ENCODE data around the gene MYORG. TPM values are rescaled to one million over a fixed set of nuclear protein-coding genes. Genes with fewer than 3 reads are reported as not detected.

The MYORG gene
- total and polyA plus RNA-seq, 10 of the 15 experiments (the other 5 are each of a cell fraction or from before 2014, with no cell fraction given): 0.05 to 0.36 (median 0.10) TPM; not detected in 1

DNA sequence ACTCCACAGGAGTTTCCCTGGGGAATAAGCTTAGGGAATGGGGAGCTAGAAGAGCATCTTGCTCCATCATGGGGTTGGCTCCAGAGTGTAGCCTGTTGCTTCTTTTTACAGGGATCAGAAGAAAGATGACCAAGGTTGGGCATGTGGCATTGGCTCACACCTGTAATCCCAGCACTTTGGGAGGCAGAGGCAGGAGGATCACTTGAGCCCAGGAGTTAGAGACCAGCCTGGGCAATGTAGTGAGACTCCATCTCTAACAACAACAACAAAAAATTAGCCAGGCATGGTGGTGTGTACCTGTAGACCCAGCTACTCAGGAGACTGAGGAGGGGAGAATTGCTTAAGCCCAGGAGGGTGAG is 28.9 kb downstream of the MYORG start:
- ChIA-PET CTCF (no interaction called here), POLR2A (no interaction called here), SMC1A (ENCODE audit: uncharacterized antibody, unreplicated experiment) (no interaction called here), RAD21 (ENCODE audit: unreplicated experiment) (no interaction called here)
- Histone ChIP-seq H3K4me3 (no peak overlapping the region), H3K27ac (ENCODE audit: control insufficient read depth, insufficient read depth) (no peak overlapping the region), H3K79me2 (ENCODE audit: control insufficient read depth, insufficient read depth, low read length) (no peaks in the 10 kb centered on the region), H4K20me1 (ENCODE audit: control insufficient read depth, insufficient read depth) (no peaks in the 10 kb centered on the region), H3K36me3 (ENCODE audit: control insufficient read depth in 2 of 2, insufficient read depth in 2 of 2, low read length in 1 of 2) (peaks cover 2 to 4% of the 10 kb centered on the region in 2 experiments), H3K9me3 (replicated peaks; ENCODE audit: control insufficient read depth, insufficient read depth, low read length) (no peaks in the 10 kb centered on the region), H2AFZ (ENCODE audit: control insufficient read depth, low read depth, low read length) (no peak overlapping the region), H3K9ac (ENCODE audit: control insufficient read depth, insufficient read depth, low read length) (no peak overlapping the region), H3K27me3 (replicated peaks in 1 of 2; ENCODE audit: control insufficient read depth in 2 of 2, insufficient read depth in 2 of 2, low read length in 1 of 2) (no peaks in the 10 kb centered on the region), H3K4me2 (ENCODE audit: control insufficient read depth, insufficient read depth) (no peak overlapping the region), H3K4me1 (ENCODE audit: control insufficient read depth, insufficient read depth, low read length) (no peaks in the 10 kb centered on the region)
- no TSS peak for BruUV-seq (replicated peaks)
- in situ Hi-C loops (cut with MboI) (no loop called here), intact Hi-C loops (cut with micrococcal nuclease; ENCODE audit: unreplicated experiment) (no loop called here)
- DNase-seq (ENCODE audit: low read depth, low spot score) (no peak), ATAC-seq (no peak), FAIRE-seq (no peak)
- no peak for TF ChIP-seq TCF12 (IDR thresholded peaks at IDR 0.05; ENCODE audit: low read depth, low read length)
- TF ChIP-seq NFIC (IDR thresholded peaks at IDR 0.05; ENCODE audit: low read depth, low read length): no peak
- no peak for TF ChIP-seq CEBPB (IDR thresholded peaks at IDR 0.05; ENCODE audit: borderline replicate concordance in 1 of 2, low read depth in 2 of 2, low read length in 2 of 2)
- TF ChIP-seq NFYA (IDR thresholded peaks at IDR 0.05; ENCODE audit: borderline replicate concordance, low read depth, low read length): no peak
- TF ChIP-seq, protein P1, sequence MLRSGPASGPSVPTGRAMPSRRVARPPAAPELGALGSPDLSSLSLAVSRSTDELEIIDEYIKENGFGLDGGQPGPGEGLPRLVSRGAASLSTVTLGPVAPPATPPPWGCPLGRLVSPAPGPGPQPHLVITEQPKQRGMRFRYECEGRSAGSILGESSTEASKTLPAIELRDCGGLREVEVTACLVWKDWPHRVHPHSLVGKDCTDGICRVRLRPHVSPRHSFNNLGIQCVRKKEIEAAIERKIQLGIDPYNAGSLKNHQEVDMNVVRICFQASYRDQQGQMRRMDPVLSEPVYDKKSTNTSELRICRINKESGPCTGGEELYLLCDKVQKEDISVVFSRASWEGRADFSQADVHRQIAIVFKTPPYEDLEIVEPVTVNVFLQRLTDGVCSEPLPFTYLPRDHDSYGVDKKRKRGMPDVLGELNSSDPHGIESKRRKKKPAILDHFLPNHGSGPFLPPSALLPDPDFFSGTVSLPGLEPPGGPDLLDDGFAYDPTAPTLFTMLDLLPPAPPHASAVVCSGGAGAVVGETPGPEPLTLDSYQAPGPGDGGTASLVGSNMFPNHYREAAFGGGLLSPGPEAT (IDR thresholded peaks at IDR 0.05; ENCODE audit: low read depth): no peak
- TF ChIP-seq NKRF (conservative IDR thresholded peaks at IDR 0.05): no peak
- TF ChIP-seq RAD51 (IDR thresholded peaks at IDR 0.05): no peak

Data from GM12878 (cell line).